ENCODE results near the gene FERMT3.

FERMT3 gene

GRCh38 chr11:64225608-64226506, 19.3 kb downstream of the FERMT3 start, which contains the start of the genes NUDT22 and TRPT1:
Gene NUDT22, plus strand, starts transcription at chr11:64226274. Its CDS starts 379 bp downstream, at chr11:64226653.
Gene TRPT1, minus strand, starts transcription at chr11:64226186. Its CDS starts 326 bp downstream, at chr11:64225860.
- peak within 1 kb of the TSS; percentile 96 for H3K9ac ChIP-seq (ENCODE audit: low read length)
- peak within 1 kb of the TSS; percentile 92 for H3K4me3 ChIP-seq (ENCODE audit: low read length)
- H3K36me3 ChIP-seq (ENCODE audit: control insufficient read depth, insufficient read depth, low read length) = no peaks in the 10 kb centered on the region
- H3K27me3 ChIP-seq (ENCODE audit: control insufficient read depth, insufficient read depth, low read length) = no peaks in the 10 kb centered on the region
- H3K4me1 ChIP-seq (ENCODE audit: control insufficient read depth, insufficient read depth, low read length) = peaks cover 56% of the 10 kb centered on the region
- H3K9me3 ChIP-seq (ENCODE audit: control insufficient read depth, low read length) = no peaks in the 10 kb centered on the region

GRCh38 chr11:64226507-64227051, 20.1 kb downstream of the FERMT3 start:
- peak overlapping the region; percentile 92 for H3K4me3 ChIP-seq (ENCODE audit: low read length)

GRCh38 chr11:64227405-64227956, 21.0 kb downstream of the FERMT3 start:
- peak overlapping the region; percentile 96 for H3K9ac ChIP-seq (ENCODE audit: low read length)
- H3K36me3 ChIP-seq (ENCODE audit: control insufficient read depth, insufficient read depth, low read length) = no peaks in the 10 kb centered on the region
- peak overlapping the region; percentile 92 for H3K4me3 ChIP-seq (ENCODE audit: low read length)
- peaks cover 66% of the 10 kb centered on the region for H3K4me1 ChIP-seq (ENCODE audit: control insufficient read depth, insufficient read depth, low read length)
- no peaks in the 10 kb centered on the region for H3K9me3 ChIP-seq (ENCODE audit: control insufficient read depth, low read length)
- no peaks in the 10 kb centered on the region for H3K27me3 ChIP-seq (ENCODE audit: control insufficient read depth, insufficient read depth, low read length)

More at GRCh38 chr11:64226507-64227051, 20.1 kb downstream of the FERMT3 start:
- peaks cover 58% of the 10 kb centered on the region for H3K4me1 ChIP-seq (ENCODE audit: control insufficient read depth, insufficient read depth, low read length)
- no peaks in the 10 kb centered on the region for H3K27me3 ChIP-seq (ENCODE audit: control insufficient read depth, insufficient read depth, low read length)
- no peaks in the 10 kb centered on the region for H3K9me3 ChIP-seq (ENCODE audit: control insufficient read depth, low read length)
- H3K9ac ChIP-seq (ENCODE audit: low read length) = peak overlapping the region; percentile 96
- no peaks in the 10 kb centered on the region for H3K36me3 ChIP-seq (ENCODE audit: control insufficient read depth, insufficient read depth, low read length)

GRCh38 chr11:64229090-64229743, 22.7 kb downstream of the FERMT3 start:
- Histone ChIP-seq H3K4me3 (ENCODE audit: low read length) (no peak overlapping the region), H3K9me3 (ENCODE audit: control insufficient read depth, low read length) (no peaks in the 10 kb centered on the region), H3K27me3 (ENCODE audit: control insufficient read depth, insufficient read depth, low read length) (no peaks in the 10 kb centered on the region), H3K4me1 (ENCODE audit: control insufficient read depth, insufficient read depth, low read length) (peaks cover 61% of the 10 kb centered on the region), H3K9ac (ENCODE audit: low read length) (peak overlapping the region; percentile 86), H3K36me3 (ENCODE audit: control insufficient read depth, insufficient read depth, low read length) (no peaks in the 10 kb centered on the region)

- H3K4me1 ChIP-seq (ENCODE audit: control insufficient read depth, insufficient read depth, low read length) = peaks cover 56% of the 10 kb centered on the region
- H3K27me3 ChIP-seq (ENCODE audit: control insufficient read depth, insufficient read depth, low read length) = no peaks in the 10 kb centered on the region
- H3K4me3 ChIP-seq (ENCODE audit: low read length) = peak overlapping the region; percentile 51
- H3K9me3 ChIP-seq (ENCODE audit: control insufficient read depth, low read length) = no peaks in the 10 kb centered on the region
- peak overlapping the region; percentile 86 for H3K9ac ChIP-seq (ENCODE audit: low read length)
- H3K36me3 ChIP-seq (ENCODE audit: control insufficient read depth, insufficient read depth, low read length) = no peaks in the 10 kb centered on the region
These were observed 23.2 kb downstream of the FERMT3 start for GRCh38 chr11:64229744-64230170.

- no peaks in the 10 kb centered on the region for H3K36me3 ChIP-seq (ENCODE audit: control insufficient read depth, insufficient read depth, low read length)
- peaks cover 55% of the 10 kb centered on the region for H3K4me1 ChIP-seq (ENCODE audit: control insufficient read depth, insufficient read depth, low read length)
- peak within 1 kb of the TSS; percentile 86 for H3K9ac ChIP-seq (ENCODE audit: low read length)
- H3K4me3 ChIP-seq (ENCODE audit: low read length) = peak within 1 kb of the TSS; percentile 51
- H3K27me3 ChIP-seq (ENCODE audit: control insufficient read depth, insufficient read depth, low read length) = no peaks in the 10 kb centered on the region
- no peaks in the 10 kb centered on the region for H3K9me3 ChIP-seq (ENCODE audit: control insufficient read depth, low read length)
These were observed 23.9 kb downstream of the FERMT3 start, which contains the start of gene DNAJC4 for GRCh38 chr11:64230171-64230984. Gene DNAJC4, plus strand, starts transcription at chr11:64230548. Its CDS starts 307 bp downstream, at chr11:64230855.

- H3K4me3 ChIP-seq (ENCODE audit: low read length) = peak overlapping the region; percentile 51
- no peaks in the 10 kb centered on the region for H3K9me3 ChIP-seq (ENCODE audit: control insufficient read depth, low read length)
These were observed 24.5 kb downstream of the FERMT3 start for GRCh38 chr11:64230985-64231365.

GRCh38 chr11:64231546-64231945, 25.0 kb downstream of the FERMT3 start:
- Histone ChIP-seq H3K4me1 (ENCODE audit: control insufficient read depth, insufficient read depth, low read length) (peaks cover 59% of the 10 kb centered on the region), H3K27me3 (ENCODE audit: control insufficient read depth, insufficient read depth, low read length) (no peaks in the 10 kb centered on the region), H3K4me3 (ENCODE audit: low read length) (peak overlapping the region; percentile 25), H3K9me3 (ENCODE audit: control insufficient read depth, low read length) (no peaks in the 10 kb centered on the region), H3K9ac (ENCODE audit: low read length) (no peak overlapping the region), H3K36me3 (ENCODE audit: control insufficient read depth, insufficient read depth, low read length) (no peaks in the 10 kb centered on the region)

More at GRCh38 chr11:64230985-64231365, 24.5 kb downstream of the FERMT3 start:
- no peaks in the 10 kb centered on the region for H3K27me3 ChIP-seq (ENCODE audit: control insufficient read depth, insufficient read depth, low read length)
- H3K9ac ChIP-seq (ENCODE audit: low read length) = peak overlapping the region; percentile 86
- H3K4me1 ChIP-seq (ENCODE audit: control insufficient read depth, insufficient read depth, low read length) = peaks cover 59% of the 10 kb centered on the region
- H3K36me3 ChIP-seq (ENCODE audit: control insufficient read depth, insufficient read depth, low read length) = no peaks in the 10 kb centered on the region

GRCh38 chr11:64232182-64232966, 25.9 kb downstream of the FERMT3 start:
- no peaks in the 10 kb centered on the region for H3K36me3 ChIP-seq (ENCODE audit: control insufficient read depth, insufficient read depth, low read length)
- H3K9me3 ChIP-seq (ENCODE audit: control insufficient read depth, low read length) = no peaks in the 10 kb centered on the region
- H3K9ac ChIP-seq (ENCODE audit: low read length) = no peak overlapping the region
- H3K4me1 ChIP-seq (ENCODE audit: control insufficient read depth, insufficient read depth, low read length) = peaks cover 56% of the 10 kb centered on the region
- H3K4me3 ChIP-seq (ENCODE audit: low read length) = no peak overlapping the region
- no peaks in the 10 kb centered on the region for H3K27me3 ChIP-seq (ENCODE audit: control insufficient read depth, insufficient read depth, low read length)

- Histone ChIP-seq H3K4me3 (ENCODE audit: low read length) (no peak overlapping the region), H3K4me1 (ENCODE audit: control insufficient read depth, insufficient read depth, low read length) (peaks cover 58% of the 10 kb centered on the region)
These were observed 26.4 kb downstream of the FERMT3 start for GRCh38 chr11:64232967-64233315.

More at GRCh38 chr11:64232967-64233315, 26.4 kb downstream of the FERMT3 start:
- H3K27me3 ChIP-seq (ENCODE audit: control insufficient read depth, insufficient read depth, low read length) = no peaks in the 10 kb centered on the region
- no peaks in the 10 kb centered on the region for H3K9me3 ChIP-seq (ENCODE audit: control insufficient read depth, low read length)
- H3K36me3 ChIP-seq (ENCODE audit: control insufficient read depth, insufficient read depth, low read length) = no peaks in the 10 kb centered on the region
- H3K9ac ChIP-seq (ENCODE audit: low read length) = no peak overlapping the region

Measured in mucosa of stomach (tissue), 1 donor.